RPMI8226 (cell line): ENCODE measurements around the gene MYOT.
"Not testable (repeated sequence)": the region's sequence is repeated elsewhere in the genome, so short reads cannot be mapped to it uniquely, and the experiment has no call there.

ENCODE experiments used
- DNase-seq: peaks from one replicate; pipeline ENCODE4 v3.0.0-alpha.2; 2015

MYOT gene

DNA sequence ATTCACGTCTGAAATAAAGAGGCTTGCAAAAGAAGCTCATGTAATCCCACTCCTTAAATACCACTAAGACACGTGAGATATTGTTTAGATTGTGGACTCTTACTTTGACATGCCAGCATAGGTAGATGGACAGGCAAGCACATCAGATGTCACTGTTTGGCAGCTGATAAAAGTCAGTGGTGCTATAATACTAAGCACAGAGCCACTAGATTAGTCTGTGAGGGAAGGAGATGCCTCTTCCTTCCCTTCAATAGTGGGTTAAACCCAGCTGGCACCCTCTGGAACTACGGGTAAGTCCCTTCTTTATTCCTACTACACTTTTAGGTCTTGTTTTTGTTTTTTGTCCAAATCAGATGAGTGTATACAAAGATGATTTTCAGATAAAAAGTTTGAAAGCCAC is at the start of gene MYOT:
TSS of gene MYOT (plus strand) at position 197 of the 400 bp plus-strand sequence. CDS start 2,792 bp downstream, outside the sequence.
- DNase-seq: no peak

DNA sequence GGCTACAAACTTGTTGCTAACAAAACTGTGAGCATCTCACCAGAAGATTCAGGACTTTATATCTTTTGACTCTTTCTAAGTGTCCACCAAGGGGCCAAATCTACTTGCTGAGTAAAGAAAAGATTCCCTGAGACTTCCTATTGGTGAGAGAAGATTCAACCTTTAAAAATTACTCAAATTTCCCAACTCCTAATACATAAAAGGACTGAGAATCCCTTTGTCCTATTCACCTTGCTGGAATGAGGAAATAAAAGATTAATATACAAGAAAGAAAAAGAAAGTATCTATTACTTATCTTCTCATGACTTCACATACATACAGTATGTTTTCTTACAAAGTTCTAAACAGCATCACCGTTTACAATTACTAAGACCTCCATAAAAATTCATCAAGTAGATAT is 47.9 kb upstream of the MYOT start:
- no peak for DNase-seq

DNA sequence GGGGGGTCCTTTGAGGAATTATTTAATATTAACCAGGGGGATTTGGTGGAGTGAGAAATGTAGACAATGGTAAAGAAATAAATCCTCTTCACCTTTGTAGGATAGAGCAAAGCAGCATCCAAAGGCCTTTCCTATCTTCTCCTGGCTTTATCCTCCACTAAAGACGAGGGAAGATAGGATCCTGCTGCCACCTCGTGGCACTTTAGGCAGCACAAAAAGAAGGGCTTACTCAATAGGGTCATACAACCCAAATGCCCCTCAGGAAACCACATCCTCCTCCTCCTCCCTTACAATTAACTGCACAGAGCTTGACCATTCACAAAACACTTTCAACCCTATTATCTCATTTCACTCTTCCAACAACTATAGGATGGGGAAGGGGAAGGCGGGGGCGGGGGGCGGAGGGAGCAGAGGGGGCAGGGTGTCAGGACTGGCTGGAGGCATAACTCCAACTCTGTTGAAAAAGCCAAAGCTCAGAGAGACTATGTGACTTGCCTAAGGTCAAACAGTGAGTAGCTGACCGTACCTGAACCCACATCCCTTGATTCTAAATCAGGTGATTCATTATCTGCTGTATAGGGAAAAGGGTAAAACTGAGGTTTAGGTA is 45.4 kb upstream of the MYOT start:
- peak; percentile 23 for DNase-seq

DNA sequence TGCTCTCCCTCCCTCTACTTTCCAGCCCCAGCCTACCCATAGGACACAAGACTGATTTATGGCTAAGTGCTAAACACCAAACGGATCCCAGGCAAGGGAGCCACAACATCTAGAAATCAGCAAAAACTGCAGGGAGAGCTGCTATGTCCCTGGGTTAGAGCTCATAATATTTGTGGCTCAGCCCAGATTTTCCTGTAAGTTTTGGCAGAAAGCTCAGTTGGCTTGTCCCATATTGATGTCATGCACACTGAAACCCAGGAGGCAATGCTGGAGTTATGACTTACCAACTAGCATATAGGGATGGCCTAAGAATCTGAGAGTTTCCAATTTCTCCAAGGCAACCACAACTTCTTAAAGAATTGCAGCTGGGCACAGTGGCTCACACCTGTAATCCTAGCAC is 44.7 kb upstream of the MYOT start:
- DNase-seq: no peak

- no peak for DNase-seq
Observed at GRCh38 chr5:137825165-137825564, 42.5 kb upstream of the MYOT start.

GRCh38 chr5:137826067-137826466 is 41.6 kb upstream of the MYOT start:
- no peak for DNase-seq

- no peak for DNase-seq
Observed at GRCh38 chr5:137828180-137828579, 39.5 kb upstream of the MYOT start.

- no peak for DNase-seq
Observed at GRCh38 chr5:137828664-137829063, 39.0 kb upstream of the MYOT start.

- DNase-seq: no peak
Observed at GRCh38 chr5:137831105-137831504, 36.6 kb upstream of the MYOT start.

DNA sequence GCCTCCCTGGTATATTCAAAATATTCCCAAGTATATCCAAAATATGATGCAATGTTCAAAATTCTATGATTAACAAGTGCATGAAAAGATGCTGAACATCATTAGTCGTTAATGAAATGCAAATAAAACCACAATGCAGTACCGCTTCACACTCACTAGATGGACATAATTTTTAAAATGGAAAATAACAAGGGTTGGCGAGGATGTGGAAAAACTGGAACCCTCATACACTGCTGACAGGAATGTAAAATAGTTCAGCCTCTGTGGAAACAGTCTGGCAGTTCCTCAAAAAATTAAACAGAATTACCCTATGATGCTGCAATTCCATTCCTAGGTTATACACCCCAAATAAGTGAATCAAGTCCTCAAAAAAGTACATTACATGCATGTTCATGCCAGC is 36.1 kb upstream of the MYOT start:
- DNase-seq: no peak

- no peak for DNase-seq
Observed at GRCh38 chr5:137832416-137832815, 35.2 kb upstream of the MYOT start.

GRCh38 chr5:137833463-137833862 is 34.2 kb upstream of the MYOT start:
- no peak for DNase-seq

- no peak for DNase-seq
Observed at GRCh38 chr5:137834498-137835049, 33.1 kb upstream of the MYOT start.

DNA sequence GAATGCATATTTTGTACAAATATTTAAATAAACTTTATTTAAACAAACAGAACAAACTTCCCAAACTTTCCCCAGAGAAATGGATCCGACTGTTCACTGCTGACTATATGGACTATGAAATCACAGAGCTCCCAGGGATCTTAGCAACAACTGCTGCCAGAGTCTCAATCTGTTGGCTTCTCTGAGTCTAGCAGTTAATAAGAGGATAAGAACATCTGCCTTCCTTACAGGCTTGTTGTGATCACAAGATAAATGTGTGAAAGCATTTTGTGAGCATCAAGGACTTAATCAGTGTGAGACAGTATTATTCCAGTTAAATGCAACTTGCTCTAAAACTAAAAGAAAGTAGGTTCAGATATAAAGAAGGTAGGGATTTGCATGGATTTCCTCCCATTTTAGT is 31.4 kb upstream of the MYOT start:
- no peak for DNase-seq

DNA sequence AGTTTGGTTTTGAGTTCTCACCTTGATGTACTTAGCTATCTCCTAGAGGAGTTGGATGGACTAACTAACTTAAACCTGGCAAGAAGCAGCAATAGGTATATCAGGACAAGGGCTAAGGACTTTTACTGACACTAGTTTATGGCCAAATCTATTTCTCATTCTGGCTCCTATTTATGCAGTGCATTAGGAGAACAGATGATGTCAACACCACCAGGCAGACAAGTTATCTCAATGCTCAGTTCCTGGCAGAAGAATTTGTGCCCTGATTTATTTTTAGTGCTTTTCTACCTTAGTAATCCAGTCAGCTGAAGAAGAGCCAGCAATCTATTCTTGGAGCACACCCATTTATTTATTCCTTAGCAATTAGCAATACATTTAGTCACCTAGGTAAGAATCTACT is 30.7 kb upstream of the MYOT start:
- no peak for DNase-seq

DNA sequence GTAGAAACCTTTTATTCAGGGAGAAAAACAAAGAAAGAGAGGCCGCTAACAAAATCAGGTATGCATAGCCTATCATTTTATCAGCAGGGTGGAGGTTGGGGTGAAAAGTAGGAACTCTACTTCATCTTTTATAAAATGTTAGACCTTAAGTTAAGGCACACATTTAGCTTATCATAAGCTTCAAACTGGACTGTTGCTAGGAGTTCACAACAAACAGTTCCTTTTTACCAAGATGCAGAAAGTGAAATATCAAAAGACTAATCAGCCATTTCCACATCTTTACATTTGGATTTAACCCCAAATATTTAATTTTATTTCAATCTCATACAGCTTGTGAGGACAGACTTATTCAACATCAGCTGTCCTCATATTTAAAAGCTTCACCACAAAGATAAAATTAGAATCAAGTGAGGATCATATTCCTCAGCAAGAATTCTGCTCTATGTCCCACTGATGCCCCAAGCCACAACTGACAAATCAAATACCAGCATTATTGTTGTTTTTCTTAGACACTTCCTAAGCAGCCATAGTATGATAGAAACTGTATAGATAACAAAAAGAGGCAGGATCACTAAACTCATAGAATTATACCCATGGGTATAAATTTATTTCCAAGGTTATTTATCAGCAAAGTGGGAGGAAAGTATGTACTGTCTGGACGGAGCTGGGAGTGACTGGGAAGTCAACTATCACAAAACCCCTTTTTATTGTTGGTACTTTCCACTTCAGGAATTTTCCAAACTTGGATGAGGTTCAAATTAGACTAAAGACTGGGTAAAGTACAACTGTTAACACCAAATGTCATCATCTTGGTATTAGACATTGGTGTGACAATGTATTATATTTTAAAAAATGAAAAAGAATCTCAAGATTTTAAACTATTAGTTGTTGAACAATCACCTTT is 29.9 kb upstream of the MYOT start:
- no peak for DNase-seq

GRCh38 chr5:137838976-137839375 is 28.7 kb upstream of the MYOT start:
- DNase-seq: no peak

- DNase-seq: no peak
Observed at GRCh38 chr5:137842296-137842695, 25.4 kb upstream of the MYOT start.

DNA sequence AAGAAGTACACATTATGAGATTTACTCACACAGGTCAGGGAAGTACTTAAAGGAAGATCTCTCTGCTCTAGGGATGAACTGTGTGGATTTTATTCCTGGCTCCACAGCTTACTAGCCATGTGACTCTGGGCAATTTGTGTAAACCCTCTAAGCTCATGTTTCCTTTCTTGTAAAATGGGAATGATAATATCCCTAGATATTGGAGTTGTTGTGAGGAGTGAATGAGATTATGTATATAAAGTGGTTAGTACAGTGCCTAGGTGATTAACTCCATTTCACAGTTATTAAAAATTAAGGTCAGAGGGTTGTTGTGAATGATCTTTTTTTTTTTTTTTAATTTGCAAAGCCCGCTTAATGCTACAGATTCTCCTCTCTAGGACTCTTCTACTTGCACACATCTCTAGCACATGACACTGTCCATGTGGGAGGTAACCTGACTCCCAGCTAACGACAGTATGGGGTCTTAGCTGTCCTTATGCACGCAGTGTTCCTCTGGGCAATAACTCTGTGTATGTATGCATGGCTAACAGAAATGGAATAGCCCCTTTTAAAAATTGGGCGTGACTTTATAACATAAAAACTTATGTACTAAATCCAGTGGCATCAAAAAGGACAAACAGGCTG is 23.9 kb upstream of the MYOT start:
- DNase-seq: no peak

GRCh38 chr5:137845472-137845871 is 22.2 kb upstream of the MYOT start:
- no peak for DNase-seq

GRCh38 chr5:137847687-137848086 is 20.0 kb upstream of the MYOT start:
- no peak for DNase-seq

GRCh38 chr5:137853165-137853564 is 14.5 kb upstream of the MYOT start:
- not testable (repeated sequence) for DNase-seq

- no peak for DNase-seq
Observed at GRCh38 chr5:137856201-137856600, 11.5 kb upstream of the MYOT start.
